HepG2 (cell line): ENCODE data around the gene MYH15. TPM values are rescaled to one million over a fixed set of nuclear protein-coding genes. Genes with fewer than 3 reads are reported as not detected.

Experiments used
- ATAC-seq: fragments of 200-7000 bp; cut with Tn5 transposase; 3 replicates; pipeline ENCODE4 v1.9.1; 2020; ENCODE audit warnings: mild to moderate bottlenecking, moderate library complexity
- BruUV-seq: library from RNA; stranded (reverse); fragments of 400-500 nt; replicated peaks from 2 replicates; lab custom pipeline; 2021; lab: Mats Ljungman, UMichigan
- CTCF ChIA-PET: fragments of 300-600 bp; formaldehyde crosslinking; extraction: SDS; loops from one replicate; lab custom pipeline; 2021; ENCODE audit warnings: low total read pairs, inconsistent platforms, low intra/inter-chr PET ratio; lab: Yijun Ruan, JAX
- POLR2A ChIA-PET: fragments of 350-600 bp; sonication (Branson Sonifier 250); formaldehyde crosslinking; loops from one replicate; lab custom pipeline; 2020; ENCODE audit warnings: antibody characterized with exemption, inconsistent platforms; lab: Yijun Ruan, JAX
- DNase-seq: peaks from one replicate; pipeline ENCODE4 v3.0.0-alpha.2; 2015; ENCODE audit warnings: low spot score
- FAIRE-seq: peaks from 3 replicates; lab custom pipeline; 2011; peaks lifted over from hg19 to GRCh38; lab: Jason Lieb, UNC
- H2AFZ ChIP-seq: one replicate; pipeline ENCODE4 v1.6.1; 2011; ENCODE audit warnings: low read length, inconsistent platforms
- H3K27ac ChIP-seq: fragments of 300-600 bp; 3 replicates; pipeline ENCODE4 v1.8.0; 2011; ENCODE audit warnings: mixed run types, mild to moderate bottlenecking, mixed read lengths, low read length, inconsistent platforms; ENCODE audit not compliant: insufficient read depth; ENCODE audit errors: extremely low read length
- H3K27me3 ChIP-seq, 2 experiments: fragments of 200-600 bp in 1 of 2; 2 replicates in 1 of 2; 3 replicates in 1 of 2; pipeline versions ENCODE4 v1.6.0 to v1.8.0; 2011; ENCODE audit warnings: low read length in 2 of 2, mild to moderate bottlenecking in 2 of 2, moderate library complexity in 2 of 2, inconsistent platforms in 1 of 2; ENCODE audit not compliant: insufficient read depth in 2 of 2, control insufficient read depth in 1 of 2
- H3K36me3 ChIP-seq, 2 experiments: fragments of 200-600 bp in 1 of 2; replicated peaks in 1 of 2; 2 replicates in 1 of 2; 3 replicates in 1 of 2; pipeline versions ENCODE4 v1.5.1 to v1.8.0; 2011; ENCODE audit warnings: low read length in 2 of 2, inconsistent platforms in 1 of 2; ENCODE audit not compliant: insufficient read depth in 2 of 2, control insufficient read depth in 1 of 2
- H3K4me1 ChIP-seq: 2 replicates; pipeline ENCODE4 v1.5.1; 2012; ENCODE audit warnings: low read length, inconsistent platforms; ENCODE audit not compliant: insufficient read depth
- H3K4me2 ChIP-seq: 2 replicates; pipeline ENCODE4 v1.6.0; 2011; ENCODE audit warnings: low read depth, low read length, inconsistent platforms
- H3K4me3 ChIP-seq, 3 experiments: fragments of 200-600 bp in 1 of 3; sonication (generic), shearing (Covaris generic) in 1 of 3; replicated peaks in 1 of 3; 2 replicates each; pipeline ENCODE4 v1.5.1; 2011 to 2016; ENCODE audit warnings: low read length in 3 of 3, inconsistent platforms in 2 of 3, low read depth in 2 of 3, mild to moderate bottlenecking in 2 of 3, control low read depth in 1 of 3, mixed read lengths in 1 of 3; ENCODE audit not compliant: insufficient read depth in 1 of 3
- H3K79me2 ChIP-seq: one replicate; pipeline ENCODE4 v1.6.1; 2011; ENCODE audit warnings: low read length, inconsistent platforms; ENCODE audit not compliant: insufficient read depth
- H3K9ac ChIP-seq: 2 replicates; pipeline ENCODE4 v1.6.0; 2011; ENCODE audit warnings: mild to moderate bottlenecking, low read depth, low read length, inconsistent platforms; ENCODE audit not compliant: insufficient read depth
- H3K9me3 ChIP-seq: 2 replicates; pipeline ENCODE4 v1.5.1; 2012; ENCODE audit warnings: mild to moderate bottlenecking, low read length
- H4K20me1 ChIP-seq: 2 replicates; pipeline ENCODE4 v1.6.0; 2011; ENCODE audit warnings: inconsistent platforms, mild to moderate bottlenecking, low read length, moderate library complexity; ENCODE audit not compliant: insufficient read depth
- CBX5 ChIP-seq: sonication (generic); formaldehyde crosslinking; IDR thresholded peaks from 2 replicates; pipeline ENCODE4 v1.4.0; 2020; ENCODE audit warnings: missing genetic modification reagents, borderline replicate concordance
- NR2F1 ChIP-seq, 2 experiments: fragments of 450-650 bp in 1 of 2; formaldehyde crosslinking in 1 of 2; IDR thresholded peaks; 2 replicates each; pipeline versions ENCODE4 v1.5.0 to v1.6.1; 2016 to 2020; ENCODE audit warnings: mild to moderate bottlenecking in 1 of 2, missing compliant biosample characterization in 1 of 2, missing genetic modification reagents in 1 of 2, moderate library complexity in 1 of 2
- RAD21 ChIP-seq: fragments of 450-650 bp; formaldehyde crosslinking; IDR thresholded peaks from 2 replicates; pipeline ENCODE4 v1.5.0; 2020; ENCODE audit warnings: mild to moderate bottlenecking
- SMC3 ChIP-seq: IDR thresholded peaks from 2 replicates; pipeline ENCODE4 v1.6.1; 2011; ENCODE audit warnings: low read length, improper control_type of control experiment
- STAG1 ChIP-seq: sonication (generic); formaldehyde crosslinking; IDR thresholded peaks from 2 replicates; pipeline ENCODE4 v1.4.0; 2020; ENCODE audit warnings: missing genetic modification reagents
- ZFP82 ChIP-seq: sonication (generic); formaldehyde crosslinking; IDR thresholded peaks from 2 replicates; pipeline ENCODE4 v1.5.1; 2020; ENCODE audit warnings: mild to moderate bottlenecking, missing genetic modification reagents, borderline replicate concordance
- WGBS: methylation state at CpG from one replicate; pipeline ENCODE4 v1.1.6; 2017; ENCODE audit warnings: low lambda C conversion rate; 5-methylcytosine and 5-hydroxymethylcytosine counted together
- in situ Hi-C: cut with HindIII; loops from 2 replicates; pipeline ENCODE4 v1.10.0; 2017; ENCODE audit warnings: low pct_unique_long_range_greater_than_20kb; ENCODE audit not compliant: extremely low pct_ligation_motif_present
- intact Hi-C: fragments of 100-400 bp; cut with micrococcal nuclease; formaldehyde crosslinking; loops from one replicate; pipeline ENCODE4 v1.10.0; 2022; ENCODE audit not compliant: unreplicated experiment
- polyA plus RNA-seq, 8 experiments: library from polyadenylated mRNA; depleted of rRNA in 3 of 8; stranded (reverse) in 7 of 8; unstranded in 1 of 8; fragments of >200 nt; fragmentation: Illumina TruSeq in 4 of 8; extraction: Trizol in 4 of 8; gene quantifications; 2 replicates each; pipeline versions ENCODE4 v1.2.1 to v1.2.3, GENCODE V29; 2011 to 2016; ENCODE audit warnings: low read depth in 4 of 8, missing spikeins in 1 of 8, mixed read lengths in 1 of 8; ENCODE audit not compliant: insufficient read depth in 1 of 8
- total RNA-seq, 5 experiments: library from RNA; depleted of rRNA; stranded (reverse); fragments of >200 nt; fragmentation: Illumina TruSeq; extraction: Trizol; gene quantifications; 2 replicates each; pipeline ENCODE4 v1.2.3, GENCODE V29; 2016; ENCODE audit warnings: low read depth in 1 of 5
- TF ChIP-seq, protein P1 (sequence below): sonication (generic); formaldehyde crosslinking; IDR thresholded peaks from 2 replicates; pipeline ENCODE4 v1.5.0; 2020; ENCODE audit warnings: missing genetic modification reagents
- TF ChIP-seq, protein P2 (sequence below): sonication (generic); formaldehyde crosslinking; IDR thresholded peaks from 2 replicates; pipeline ENCODE4 v1.5.0; 2020; ENCODE audit warnings: mild to moderate bottlenecking, missing genetic modification reagents, moderate library complexity

The MYH15 gene
- total and polyA plus RNA-seq, 2 of the 13 experiments (the other 11 are each of a cell fraction or from before 2014, with no cell fraction given): 0.03 to 0.09 TPM

GRCh38 chr3:108489776-108490175 is 20.6 kb downstream of the MYH15 start:
- BruUV-seq: no TSS peak
- Histone ChIP-seq H3K9me3 (no peaks in the 10 kb centered on the region), H3K27me3 (peaks cover 0 to 3% of the 10 kb centered on the region in 2 experiments; a peak in 1 of 5 replicates), H3K79me2 (no peaks in the 10 kb centered on the region), H3K4me2 (no peak overlapping the region), H3K9ac (no peak overlapping the region), H3K4me3 (no peak overlapping the region), H2AFZ (no peak overlapping the region), H4K20me1 (no peaks in the 10 kb centered on the region), H3K36me3 (no peaks in the 10 kb centered on the region), H3K4me1 (no peaks in the 10 kb centered on the region), H3K27ac (no peak overlapping the region)
- peak; percentile 80 for ATAC-seq
- TF ChIP-seq STAG1 (CRISPR knock-in tag) (peak; percentile 84), SMC3 (peak; percentile 76), RAD21 (CRISPR knock-in tag) (0 out of 2 replicates have a peak, but pooled peaks have one; percentile 39)
- TF ChIP-seq, protein P1, sequence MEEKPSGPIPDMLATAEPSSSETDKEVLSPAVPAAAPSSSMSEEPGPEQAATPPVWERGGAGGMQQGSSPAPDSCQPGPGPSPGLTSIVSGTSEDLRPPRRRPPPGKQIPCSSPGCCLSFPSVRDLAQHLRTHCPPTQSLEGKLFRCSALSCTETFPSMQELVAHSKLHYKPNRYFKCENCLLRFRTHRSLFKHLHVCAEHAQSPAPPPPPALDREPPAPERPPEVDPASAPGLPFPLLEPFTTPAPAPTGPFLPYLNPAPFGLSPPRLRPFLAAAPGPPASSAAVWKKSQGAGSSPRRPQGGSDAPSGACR (CRISPR knock-in tag): no peak
- TF ChIP-seq, protein P2, sequence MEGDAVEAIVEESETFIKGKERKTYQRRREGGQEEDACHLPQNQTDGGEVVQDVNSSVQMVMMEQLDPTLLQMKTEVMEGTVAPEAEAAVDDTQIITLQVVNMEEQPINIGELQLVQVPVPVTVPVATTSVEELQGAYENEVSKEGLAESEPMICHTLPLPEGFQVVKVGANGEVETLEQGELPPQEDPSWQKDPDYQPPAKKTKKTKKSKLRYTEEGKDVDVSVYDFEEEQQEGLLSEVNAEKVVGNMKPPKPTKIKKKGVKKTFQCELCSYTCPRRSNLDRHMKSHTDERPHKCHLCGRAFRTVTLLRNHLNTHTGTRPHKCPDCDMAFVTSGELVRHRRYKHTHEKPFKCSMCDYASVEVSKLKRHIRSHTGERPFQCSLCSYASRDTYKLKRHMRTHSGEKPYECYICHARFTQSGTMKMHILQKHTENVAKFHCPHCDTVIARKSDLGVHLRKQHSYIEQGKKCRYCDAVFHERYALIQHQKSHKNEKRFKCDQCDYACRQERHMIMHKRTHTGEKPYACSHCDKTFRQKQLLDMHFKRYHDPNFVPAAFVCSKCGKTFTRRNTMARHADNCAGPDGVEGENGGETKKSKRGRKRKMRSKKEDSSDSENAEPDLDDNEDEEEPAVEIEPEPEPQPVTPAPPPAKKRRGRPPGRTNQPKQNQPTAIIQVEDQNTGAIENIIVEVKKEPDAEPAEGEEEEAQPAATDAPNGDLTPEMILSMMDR (CRISPR knock-in tag): peak; percentile 76
- ChIA-PET POLR2A (no interaction called here), CTCF (interaction anchor here (0.7 to 3.8 kb wide), 4 partner anchors 63 to 593 kb away, joined by 3 to 47 read pairs (median 7); no protein-coding TSS in a partner anchor)
- DNase-seq: peak; percentile 39
- in situ Hi-C loops (loop anchor here (5.0 to 10.0 kb wide), 2 partner anchors 63 to 425 kb away; no protein-coding TSS in a partner anchor), intact Hi-C loops (loop anchor here (1.0 to 10.0 kb wide), 6 partner anchors 63 to 593 kb away; no protein-coding TSS in a partner anchor)
- FAIRE-seq: peak; percentile 73
- WGBS: 2% methylated on average over 2 of the region's 2 CpGs

DNA sequence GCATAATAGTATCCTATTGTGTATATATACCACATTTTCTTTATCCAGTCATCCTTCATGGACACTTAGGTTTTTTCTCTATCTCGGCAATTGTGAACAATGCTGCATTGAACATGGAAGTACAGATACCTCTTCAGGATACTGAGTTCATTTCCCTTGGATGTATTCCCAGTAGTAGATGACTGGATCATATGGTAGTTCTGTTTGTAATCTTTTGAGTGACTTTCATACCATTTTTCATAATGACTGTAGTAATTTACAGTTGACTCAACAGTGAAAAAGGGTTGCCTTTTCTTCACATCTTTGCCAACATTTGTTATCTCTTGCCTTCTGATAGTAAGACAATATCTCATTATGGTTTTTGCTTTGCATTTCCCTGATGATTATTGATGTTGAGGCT is 21.8 kb downstream of the MYH15 start:
- DNase-seq: no peak
- H3K4me3 ChIP-seq: no peak overlapping the region
- no peak overlapping the region for H3K27ac ChIP-seq
- H3K9me3 ChIP-seq: no peaks in the 10 kb centered on the region
- H3K4me1 ChIP-seq: no peaks in the 10 kb centered on the region
- ATAC-seq: no peak
- FAIRE-seq: no peak
- CTCF ChIA-PET: no interaction called here
- peaks cover 0 to 3% of the 10 kb centered on the region in 2 experiments; a peak in 1 of 5 replicates for H3K27me3 ChIP-seq
- H3K36me3 ChIP-seq: no peaks in the 10 kb centered on the region
- BruUV-seq: no TSS peak
- in situ Hi-C loops: no loop called here
- H4K20me1 ChIP-seq: no peaks in the 10 kb centered on the region
- 6% methylated on average over 1 of the region's 1 CpG for WGBS
- intact Hi-C loops: loop anchor here (1.0 to 10.0 kb wide), 6 partner anchors 64 to 594 kb away; no protein-coding TSS in a partner anchor
- no peak overlapping the region for H3K9ac ChIP-seq
- no peaks in the 10 kb centered on the region for H3K79me2 ChIP-seq
- H2AFZ ChIP-seq: no peak overlapping the region
- POLR2A ChIA-PET: no interaction called here
- no peak overlapping the region for H3K4me2 ChIP-seq
- TF ChIP-seq NR2F1 (CRISPR knock-in tag; IDR thresholded peaks at IDR 0.05): no peak
- no peak for TF ChIP-seq CBX5 (CRISPR knock-in tag)
- TF ChIP-seq ZFP82 (CRISPR knock-in tag): no peak
